OCI-LY7 (cell line): ENCODE data around the gene ARAP1. TPM values are rescaled to one million over a fixed set of nuclear protein-coding genes. Genes with fewer than 3 reads are reported as not detected.

ENCODE experiments used
- BruUV-seq: library from RNA; stranded (reverse); fragments of 400-500 nt; replicated peaks from 2 replicates; lab custom pipeline; 2021; lab: Mats Ljungman, UMichigan
- CTCF ChIA-PET: fragments of 300-600 bp; sonication (Branson Sonifier 250); formaldehyde crosslinking; loops from one replicate; lab custom pipeline; 2022; ENCODE audit warnings: antibody characterized with exemption; ENCODE audit not compliant: unreplicated experiment; lab: Charles Lee
- POLR2A ChIA-PET: fragments of 300-600 bp; sonication (Branson Sonifier 250); formaldehyde crosslinking; loops from one replicate; lab custom pipeline; 2022; ENCODE audit warnings: antibody characterized with exemption; lab: Charles Lee
- DNase-seq: peaks from one replicate; pipeline ENCODE4 v3.0.0-alpha.2; 2015; ENCODE audit warnings: low spot score
- H2AFZ ChIP-seq: fragments of 200-600 bp; sonication (generic), shearing (Covaris generic); 2 replicates; pipeline ENCODE4 v1.6.1; 2014; ENCODE audit warnings: mild to moderate bottlenecking, antibody characterized with exemption, low read length, moderate library complexity
- H3K27ac ChIP-seq: fragments of 200-600 bp; sonication (generic); 2 replicates; pipeline ENCODE4 v1.5.1; 2014; ENCODE audit warnings: mixed run types, low read depth, mild to moderate bottlenecking, moderate library complexity, low read length, inconsistent platforms; ENCODE audit not compliant: poor library complexity, severe bottlenecking
- H3K36me3 ChIP-seq: fragments of 200-600 bp; sonication (generic); 2 replicates; pipeline ENCODE4 v1.6.1; 2014; ENCODE audit warnings: mild to moderate bottlenecking, antibody characterized with exemption, low read length, moderate library complexity, mixed read lengths; ENCODE audit not compliant: insufficient read depth
- H3K4me1 ChIP-seq: fragments of 200-600 bp; sonication (generic); 2 replicates; pipeline ENCODE4 v1.5.1; 2014; ENCODE audit warnings: mild to moderate bottlenecking, low read length; ENCODE audit not compliant: insufficient read depth, poor library complexity, severe bottlenecking
- H3K4me2 ChIP-seq: fragments of 200-600 bp; sonication (generic); 2 replicates; pipeline ENCODE4 v1.6.1; 2014; ENCODE audit warnings: mild to moderate bottlenecking, low read length
- H3K4me3 ChIP-seq: fragments of 200-600 bp; sonication (generic); 2 replicates; pipeline ENCODE4 v1.5.1; 2014; ENCODE audit warnings: mild to moderate bottlenecking, low read depth, low read length; ENCODE audit not compliant: poor library complexity, severe bottlenecking
- H3K79me2 ChIP-seq: fragments of 200-600 bp; sonication (generic); 2 replicates; pipeline ENCODE4 v1.6.1; 2016; ENCODE audit warnings: low read depth, mild to moderate bottlenecking, low read length, moderate library complexity, mixed read lengths; ENCODE audit not compliant: insufficient read depth
- H3K9me2 ChIP-seq: fragments of 200-600 bp; sonication (generic); 2 replicates; pipeline ENCODE4 v1.6.1; 2016; ENCODE audit warnings: mild to moderate bottlenecking, low read length, mixed read lengths; ENCODE audit not compliant: insufficient read depth
- H3K9me3 ChIP-seq: fragments of 200-600 bp; sonication (generic); 2 replicates; pipeline ENCODE4 v1.6.1; 2014; ENCODE audit warnings: mild to moderate bottlenecking, mixed run types, low read length, mixed read lengths
- H4K20me1 ChIP-seq: fragments of 200-600 bp; sonication (generic); 2 replicates; pipeline ENCODE4 v1.6.1; 2014; ENCODE audit warnings: mild to moderate bottlenecking, antibody characterized with exemption, low read length, moderate library complexity, mixed read lengths; ENCODE audit not compliant: insufficient read depth
- CTCF ChIP-seq: fragments of 200-600 bp; sonication (generic); conservative IDR thresholded peaks from 2 replicates; pipeline ENCODE4 v1.5.1; 2014; ENCODE audit warnings: mild to moderate bottlenecking, antibody characterized with exemption, low read length, moderate library complexity, mixed read lengths
- EZH2phosphoT487 ChIP-seq: fragments of 200-600 bp; sonication (generic); IDR thresholded peaks from 2 replicates; pipeline ENCODE4 v1.6.1; 2018; ENCODE audit warnings: low read depth, borderline replicate concordance, mild to moderate bottlenecking, mixed run types, antibody characterized with exemption, low read length, moderate library complexity, mixed read lengths
- intact Hi-C: fragments of 100-400 bp; cut with micrococcal nuclease; formaldehyde crosslinking; loops from one replicate; pipeline ENCODE4 v1.10.0; 2022; ENCODE audit not compliant: unreplicated experiment
- total RNA-seq, 2 experiments: library from RNA; depleted of rRNA in 1 of 2; stranded (reverse); fragments of >200 nt in 1 of 2; shearing (Covaris generic) in 1 of 2; gene quantifications; 2 replicates each; pipeline ENCODE4 v1.2.3, GENCODE V29; 2014 to 2022

ARAP1 gene
- total RNA-seq, 2 experiments from 2014 or later = 65.6 to 106 TPM

DNA sequence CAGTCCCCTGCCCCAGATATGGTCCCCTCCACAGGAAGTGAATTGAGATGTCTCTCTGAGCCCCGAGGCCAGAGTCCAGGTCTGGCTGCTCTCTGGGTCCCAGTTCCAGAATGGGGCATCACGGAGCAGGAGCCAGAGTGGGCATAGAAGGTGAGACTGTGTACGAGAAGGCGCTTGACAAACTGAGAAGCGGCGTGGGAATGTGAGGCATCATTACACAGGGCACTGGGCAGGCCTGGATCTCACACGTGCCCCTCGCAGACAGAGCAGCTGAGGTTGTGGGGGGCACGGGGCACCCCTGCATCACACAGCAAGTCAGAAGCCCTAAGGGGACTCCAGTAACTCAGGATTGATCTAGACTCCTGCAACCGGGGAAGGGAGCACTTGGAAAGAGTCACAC, 32.5 kb upstream of the ARAP1 start:
- no peak for DNase-seq
- Histone ChIP-seq H4K20me1 (no peaks in the 10 kb centered on the region), H3K4me2 (no peak overlapping the region), H3K27ac (no peak overlapping the region), H3K9me3 (no peaks in the 10 kb centered on the region), H3K4me3 (no peak overlapping the region), H3K9me2 (no peaks in the 10 kb centered on the region), H3K79me2 (no peaks in the 10 kb centered on the region), H2AFZ (no peak overlapping the region), H3K36me3 (no peaks in the 10 kb centered on the region), H3K4me1 (peaks cover 22% of the 10 kb centered on the region)
- POLR2A ChIA-PET = no interaction called here
- intact Hi-C loops = no loop called here
- CTCF ChIA-PET = no interaction called here
- BruUV-seq = no TSS peak
- TF ChIP-seq EZH2phosphoT487 = no peak
- TF ChIP-seq CTCF = no peak

DNA sequence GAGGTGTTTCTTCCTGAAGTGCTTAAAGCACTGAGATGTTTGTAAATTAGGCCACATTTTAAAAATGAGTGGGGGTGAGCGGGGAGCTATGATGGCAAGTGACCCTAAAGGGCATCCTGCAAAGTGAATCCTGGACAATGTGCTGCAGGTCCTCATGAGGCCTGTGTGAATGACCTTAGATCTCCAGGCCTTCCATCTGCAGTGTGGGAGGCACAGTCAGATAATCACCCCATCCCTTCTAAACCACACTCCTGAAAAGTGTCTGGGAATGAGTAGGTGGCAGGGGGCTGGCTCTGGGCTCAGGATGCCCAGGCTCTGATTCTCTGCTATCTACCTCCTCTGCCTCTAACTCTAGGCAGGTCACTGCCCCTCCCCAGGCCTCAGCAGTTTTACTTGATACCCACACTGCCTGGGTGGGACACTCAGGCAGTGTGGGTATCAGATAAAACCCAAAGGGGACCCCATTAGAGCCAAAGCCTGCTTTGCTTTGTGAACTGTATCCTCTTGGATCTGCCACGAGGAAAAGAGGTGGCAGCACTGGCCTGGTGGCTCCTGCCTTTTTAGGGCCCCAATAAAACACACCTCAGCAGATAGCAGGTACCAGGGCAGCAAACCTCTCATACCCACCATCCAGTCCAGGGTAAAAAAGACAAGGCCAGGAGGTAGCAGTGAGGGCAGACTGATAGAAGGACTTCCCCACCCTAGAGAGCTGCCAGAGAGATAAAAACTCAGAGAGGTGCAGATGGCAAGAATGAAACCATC, 31.1 kb upstream of the ARAP1 start:
- no peak for DNase-seq
- intact Hi-C loops = no loop called here
- Histone ChIP-seq H2AFZ (no peak overlapping the region), H3K9me3 (no peaks in the 10 kb centered on the region), H3K36me3 (no peaks in the 10 kb centered on the region), H3K9me2 (no peaks in the 10 kb centered on the region), H3K27ac (no peak overlapping the region), H3K4me3 (no peak overlapping the region), H3K4me2 (no peak overlapping the region), H3K4me1 (peaks cover 22% of the 10 kb centered on the region), H4K20me1 (no peaks in the 10 kb centered on the region), H3K79me2 (no peaks in the 10 kb centered on the region)
- POLR2A ChIA-PET = interaction anchor here (0.9 to 1.3 kb wide), 2 partner anchors 10 to 32 kb away, joined by 7 to 8 read pairs; partner anchors contain the start of gene STARD10
- BruUV-seq = no TSS peak
- TF ChIP-seq EZH2phosphoT487 (no peak), CTCF (no peak)
- CTCF ChIA-PET = no interaction called here
